ENCODE results near the gene ACIN1. TPM values are rescaled to one million over a fixed set of nuclear protein-coding genes. Genes with fewer than 3 reads are reported as not detected.

The ACIN1 gene
- total RNA-seq, 4 donors from 2014 or later: 96.5 to 143 (median 108) TPM

DNA sequence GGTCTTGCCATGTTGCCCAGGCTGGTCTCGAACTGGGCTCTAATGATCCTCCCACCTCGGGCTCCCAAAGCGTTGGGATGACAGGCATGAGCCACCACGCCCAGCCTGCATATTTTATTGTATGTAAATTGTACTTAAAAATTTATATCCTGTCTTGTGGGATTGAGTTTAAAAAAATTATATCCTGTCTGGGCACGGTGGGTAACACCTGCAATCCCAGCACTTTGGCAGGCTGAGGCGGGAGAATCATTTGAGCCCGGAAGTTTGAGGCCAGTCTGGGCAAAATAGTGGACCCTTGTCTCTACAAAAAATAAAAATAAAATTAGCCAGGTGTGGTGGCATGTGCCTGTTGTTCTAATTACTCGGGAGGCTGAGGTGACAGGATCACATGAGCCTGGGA lies 38.0 kb upstream of the ACIN1 start:
- 82 to 87% methylated on average over 8 of the region's 8 CpGs for WGBS, 2 donors
- no peak for TF ChIP-seq POLR2A (IDR thresholded peaks at IDR 0.05)
- TF ChIP-seq EP300 (IDR thresholded peaks at IDR 0.05): no peak
- TF ChIP-seq, protein P1, sequence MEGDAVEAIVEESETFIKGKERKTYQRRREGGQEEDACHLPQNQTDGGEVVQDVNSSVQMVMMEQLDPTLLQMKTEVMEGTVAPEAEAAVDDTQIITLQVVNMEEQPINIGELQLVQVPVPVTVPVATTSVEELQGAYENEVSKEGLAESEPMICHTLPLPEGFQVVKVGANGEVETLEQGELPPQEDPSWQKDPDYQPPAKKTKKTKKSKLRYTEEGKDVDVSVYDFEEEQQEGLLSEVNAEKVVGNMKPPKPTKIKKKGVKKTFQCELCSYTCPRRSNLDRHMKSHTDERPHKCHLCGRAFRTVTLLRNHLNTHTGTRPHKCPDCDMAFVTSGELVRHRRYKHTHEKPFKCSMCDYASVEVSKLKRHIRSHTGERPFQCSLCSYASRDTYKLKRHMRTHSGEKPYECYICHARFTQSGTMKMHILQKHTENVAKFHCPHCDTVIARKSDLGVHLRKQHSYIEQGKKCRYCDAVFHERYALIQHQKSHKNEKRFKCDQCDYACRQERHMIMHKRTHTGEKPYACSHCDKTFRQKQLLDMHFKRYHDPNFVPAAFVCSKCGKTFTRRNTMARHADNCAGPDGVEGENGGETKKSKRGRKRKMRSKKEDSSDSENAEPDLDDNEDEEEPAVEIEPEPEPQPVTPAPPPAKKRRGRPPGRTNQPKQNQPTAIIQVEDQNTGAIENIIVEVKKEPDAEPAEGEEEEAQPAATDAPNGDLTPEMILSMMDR (IDR thresholded peaks at IDR 0.05): no peak
- H3K4me1 ChIP-seq: peaks cover 0 to 8% (median 0%) of the 10 kb centered on the region in 4 donors
- DNase-seq (ENCODE audit: low spot score in 2 of 2): no peak
- H3K4me3 ChIP-seq: no peak overlapping the region
- no peak overlapping the region for H3K27ac ChIP-seq
- no peaks in the 10 kb centered on the region for H3K9me3 ChIP-seq
- H3K36me3 ChIP-seq: peaks cover 0 to 47% (median 4%) of the 10 kb centered on the region in 3 donors
- H3K27me3 ChIP-seq: no peaks in the 10 kb centered on the region

DNA sequence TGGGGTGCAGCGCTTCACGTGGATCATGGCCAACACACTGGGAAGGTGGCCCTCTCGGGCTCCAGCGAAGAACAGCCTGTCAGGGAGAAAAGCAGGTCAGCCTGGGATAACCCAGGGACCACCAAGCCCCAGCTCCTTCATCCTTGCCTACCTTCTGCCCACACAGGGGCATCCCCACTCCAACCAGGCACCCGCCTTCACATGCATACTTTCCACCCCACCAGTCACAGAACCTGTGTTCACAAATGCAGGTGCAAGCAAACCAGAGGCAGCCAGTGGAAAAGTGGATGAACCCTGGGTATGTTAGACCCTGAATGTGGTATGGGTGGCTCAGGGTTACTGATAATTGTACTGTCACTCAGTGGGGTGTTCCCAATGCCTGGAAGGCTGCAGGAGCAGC lies 36.5 kb upstream of the ACIN1 start:
- H3K4me1 ChIP-seq: peaks cover 0 to 8% (median 0%) of the 10 kb centered on the region in 4 donors
- no peak overlapping the region for H3K27ac ChIP-seq
- H3K27me3 ChIP-seq: no peaks in the 10 kb centered on the region
- WGBS, 2 donors: 67 to 92% methylated on average over 4 to 5 of the region's 5 CpGs
- H3K36me3 ChIP-seq: peaks cover 0 to 47% (median 4%) of the 10 kb centered on the region in 3 donors
- no peak for TF ChIP-seq POLR2A (IDR thresholded peaks at IDR 0.05)
- no peak for TF ChIP-seq EP300 (IDR thresholded peaks at IDR 0.05)
- TF ChIP-seq, protein P1 (IDR thresholded peaks at IDR 0.05): no peak
- H3K9me3 ChIP-seq: no peaks in the 10 kb centered on the region
- no peak overlapping the region for H3K4me3 ChIP-seq
- DNase-seq (ENCODE audit: low spot score in 2 of 2): no peak

DNA sequence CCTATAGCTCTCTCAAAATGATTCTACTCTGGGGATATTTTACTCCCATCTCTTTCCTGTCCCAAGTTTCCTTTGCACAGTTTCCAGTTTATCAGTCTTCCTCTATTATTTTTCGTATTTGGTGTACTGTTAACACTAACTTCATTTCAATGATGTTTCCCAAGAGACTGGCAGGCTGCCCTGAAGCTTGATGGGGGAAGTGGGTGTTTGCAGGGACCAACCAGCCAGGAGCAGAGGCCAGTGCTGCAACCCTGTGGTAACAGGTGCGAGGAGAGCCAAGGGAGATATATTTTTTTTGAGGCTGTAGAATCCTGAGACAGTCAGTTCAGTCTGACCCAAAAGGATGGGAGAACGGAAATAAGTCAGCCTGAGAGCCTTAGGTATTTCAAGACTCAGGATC lies 35.9 kb upstream of the ACIN1 start:
- H3K27ac ChIP-seq: no peak overlapping the region
- peaks cover 0 to 41% (median 4%) of the 10 kb centered on the region in 3 donors for H3K36me3 ChIP-seq
- no peak overlapping the region for H3K4me3 ChIP-seq
- no peak for TF ChIP-seq EP300 (IDR thresholded peaks at IDR 0.05)
- TF ChIP-seq POLR2A (IDR thresholded peaks at IDR 0.05): no peak
- TF ChIP-seq, protein P1 (IDR thresholded peaks at IDR 0.05): no peak
- peak in 1 of 2 donors; percentile 61 for DNase-seq (ENCODE audit: low spot score in 2 of 2)
- H3K27me3 ChIP-seq: no peaks in the 10 kb centered on the region
- no peaks in the 10 kb centered on the region for H3K9me3 ChIP-seq
- H3K4me1 ChIP-seq: peaks cover 0 to 8% (median 0%) of the 10 kb centered on the region in 4 donors
- 55 to 77% methylated on average over 3 of the region's 3 CpGs for WGBS, 2 donors

- Histone ChIP-seq H3K27ac (no peak overlapping the region), H3K4me1 (peaks cover 0 to 8% (median 0%) of the 10 kb centered on the region in 4 donors), H3K36me3 (peaks cover 0 to 39% (median 4%) of the 10 kb centered on the region in 3 donors), H3K4me3 (no peak overlapping the region), H3K9me3 (no peaks in the 10 kb centered on the region), H3K27me3 (no peaks in the 10 kb centered on the region)
- WGBS, 2 donors: 85 to 89% methylated on average over 7 of the region's 7 CpGs
- DNase-seq (ENCODE audit: low spot score in 2 of 2): no peak
- TF ChIP-seq, protein P1 (IDR thresholded peaks at IDR 0.05): no peak
- TF ChIP-seq EP300 (IDR thresholded peaks at IDR 0.05): no peak
- TF ChIP-seq POLR2A (IDR thresholded peaks at IDR 0.05): no peak
Measured at GRCh38 chr14:23129759-23130316, 34.9 kb upstream of the ACIN1 start.

DNA sequence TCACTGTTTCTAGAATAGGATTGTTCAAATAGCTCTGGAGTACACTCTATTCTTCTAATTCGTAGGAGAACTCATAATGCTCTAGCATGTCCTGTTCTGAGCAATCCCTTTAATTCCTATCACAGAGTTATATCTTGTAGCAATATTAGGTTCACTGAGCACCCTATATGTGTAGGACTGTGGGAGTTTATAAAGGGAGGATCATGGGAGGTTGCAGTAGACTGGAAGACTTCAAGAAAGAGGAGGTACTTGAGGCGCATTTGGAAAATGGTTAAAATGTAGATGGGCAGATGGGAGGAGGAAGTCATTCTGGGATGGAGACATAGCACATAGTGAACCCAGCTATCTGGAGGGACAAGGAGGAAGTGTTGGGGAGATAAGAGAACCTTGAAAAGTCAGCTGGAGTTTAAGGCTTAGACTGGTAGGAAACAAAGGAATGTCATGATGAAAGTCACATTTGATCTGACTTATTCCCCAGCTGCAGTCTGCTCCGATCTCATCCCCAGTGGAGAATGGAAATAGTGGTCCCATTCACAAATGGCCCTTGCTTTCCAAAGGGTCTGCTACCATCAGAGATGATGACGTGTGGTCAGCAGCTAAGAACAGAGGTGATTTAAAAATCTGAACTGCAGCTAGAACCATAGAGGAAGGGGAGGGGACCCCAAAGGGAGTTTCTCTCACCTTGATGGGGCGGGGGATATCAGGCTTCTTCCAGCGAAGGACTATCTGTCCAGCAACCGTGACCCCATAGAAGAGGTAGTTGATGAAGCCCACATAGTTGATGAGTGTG lies 34.2 kb upstream of the ACIN1 start:
- Histone ChIP-seq H3K4me1 (peaks cover 0 to 8% (median 0%) of the 10 kb centered on the region in 4 donors), H3K27ac (no peak overlapping the region), H3K27me3 (no peaks in the 10 kb centered on the region), H3K4me3 (no peak overlapping the region), H3K36me3 (peaks cover 0 to 39% (median 4%) of the 10 kb centered on the region in 3 donors), H3K9me3 (no peaks in the 10 kb centered on the region)
- no peak for DNase-seq (ENCODE audit: low spot score in 2 of 2)
- TF ChIP-seq EP300 (IDR thresholded peaks at IDR 0.05): no peak
- TF ChIP-seq, protein P1 (IDR thresholded peaks at IDR 0.05): no peak
- no peak for TF ChIP-seq POLR2A (IDR thresholded peaks at IDR 0.05)
- 87 to 88% methylated on average over 7 of the region's 7 CpGs for WGBS, 2 donors

All from tibial nerve (tissue), 4 donors.